ENCODE measurements around the gene CD27.
A peak's percentile ranks its signal among the peaks of the same experiment; 100 is the strongest.
"Not testable (repeated sequence)": the region's sequence is repeated elsewhere in the genome, so short reads cannot be mapped to it uniquely, and the experiment has no call there.

CD27 gene

GRCh38 chr12:6457220-6457945 is 12.6 kb downstream of the CD27 start:
- H3K27ac ChIP-seq, result peak overlapping the region in 3 of 21 experiments; percentile 21 to 35 (median 21)
- H3K4me3 ChIP-seq, result no peak overlapping the region

- peak overlapping the region in 3 of 21 experiments; percentile 8 to 51 (median 21) for H3K27ac ChIP-seq
- no peak overlapping the region for H3K4me3 ChIP-seq
Measured at GRCh38 chr12:6458281-6459003, 13.7 kb downstream of the CD27 start.

- H3K27ac ChIP-seq, result peak overlapping the region in 4 of 21 experiments; percentile 3 to 51 (median 6)
Measured at GRCh38 chr12:6459004-6459337, 14.2 kb downstream of the CD27 start.

GRCh38 chr12:6460751-6461371 is 16.1 kb downstream of the CD27 start:
- peak overlapping the region in 20 of 21 experiments; percentile 6 to 98 (median 75) for H3K27ac ChIP-seq
- no peak overlapping the region for H3K4me3 ChIP-seq

More at GRCh38 chr12:6459004-6459337, 14.2 kb downstream of the CD27 start:
- H3K4me3 ChIP-seq, result no peak overlapping the region

GRCh38 chr12:6461401-6462233 is 16.9 kb downstream of the CD27 start:
- H3K4me3 ChIP-seq, result no peak overlapping the region

GRCh38 chr12:6462234-6462995 is 17.7 kb downstream of the CD27 start:
- Histone ChIP-seq H3K27ac (peak overlapping the region in 20 of 21 experiments; percentile 17 to 98 (median 75)), H3K4me3 (no peak overlapping the region)

More at GRCh38 chr12:6461401-6462233, 16.9 kb downstream of the CD27 start:
- H3K27ac ChIP-seq, result peak overlapping the region in 20 of 21 experiments; percentile 6 to 98 (median 75)

- Histone ChIP-seq H3K4me3 (no peak overlapping the region), H3K27ac (peak overlapping the region in 18 of 21 experiments; percentile 15 to 98 (median 75))
Measured at GRCh38 chr12:6463216-6463615, 18.5 kb downstream of the CD27 start.

- H3K27ac ChIP-seq, result peak overlapping the region in 17 of 21 experiments; percentile 27 to 98 (median 75)
- no peak overlapping the region for H3K4me3 ChIP-seq
Measured at GRCh38 chr12:6463858-6464257, 19.1 kb downstream of the CD27 start.

- H3K4me3 ChIP-seq, result no peak overlapping the region
- peak overlapping the region in 10 of 21 experiments; percentile 28 to 98 (median 84) for H3K27ac ChIP-seq
Measured at GRCh38 chr12:6464531-6464930, 19.8 kb downstream of the CD27 start.

- H3K27ac ChIP-seq, result peak overlapping the region in 1 of 21 experiments; percentile 47
- no peak overlapping the region for H3K4me3 ChIP-seq
Measured at GRCh38 chr12:6465467-6466183, 20.9 kb downstream of the CD27 start.

- peak overlapping the region in 1 of 21 experiments; percentile 47 for H3K27ac ChIP-seq
- no peak overlapping the region for H3K4me3 ChIP-seq
Measured at GRCh38 chr12:6466184-6466573, 21.4 kb downstream of the CD27 start.

- not testable (repeated sequence) for H3K4me3 ChIP-seq
- H3K27ac ChIP-seq, result peak overlapping the region in 1 of 21 experiments; percentile 47
Measured at GRCh38 chr12:6466751-6467150, 22.0 kb downstream of the CD27 start.

- H3K4me3 ChIP-seq, result not testable (repeated sequence)
- H3K27ac ChIP-seq, result peak overlapping the region in 1 of 21 experiments; percentile 17
Measured at GRCh38 chr12:6467571-6468282, 23.0 kb downstream of the CD27 start.

GRCh38 chr12:6468283-6468575 is 23.5 kb downstream of the CD27 start:
- H3K4me3 ChIP-seq, result no peak overlapping the region
- H3K27ac ChIP-seq, result peak overlapping the region in 2 of 21 experiments; percentile 17 to 95

GRCh38 chr12:6469092-6469491 is 24.3 kb downstream of the CD27 start:
- peak overlapping the region in 6 of 21 experiments; percentile 47 to 95 (median 84) for H3K27ac ChIP-seq

GRCh38 chr12:6469609-6470374 is 25.0 kb downstream of the CD27 start:
- peak overlapping the region; percentile 48 to 76 (median 64) for H3K4me3 ChIP-seq
- H3K27ac ChIP-seq, result peak overlapping the region in 20 of 21 experiments; percentile 65 to 95 (median 83)

More at GRCh38 chr12:6469092-6469491, 24.3 kb downstream of the CD27 start:
- H3K4me3 ChIP-seq, result peak overlapping the region in 4 of 7 experiments; percentile 51 to 73 (median 68)

All from skin epidermis (tissue), 12 donors.